NCI-H187 treated with DMSO at 0.1 percent for 48 hours (cell line): ENCODE data around the gene HES5.

Source experiments
- DNase-seq: peaks from one replicate; lab custom pipeline; 2025; lab: John Stamatoyannopoulos, UW

Gene HES5

GRCh38 chr1:2499986-2500596 lies 30.0 kb downstream of the HES5 start:
- DNase-seq: no peak

GRCh38 chr1:2499260-2499659 lies 30.8 kb downstream of the HES5 start:
- no peak for DNase-seq

- DNase-seq: no peak
Observed at GRCh38 chr1:2498648-2499047, 31.4 kb downstream of the HES5 start.

- DNase-seq: no peak
Observed at GRCh38 chr1:2497891-2498290, 32.2 kb downstream of the HES5 start.

GRCh38 chr1:2496746-2497145 lies 33.3 kb downstream of the HES5 start:
- DNase-seq: no peak

GRCh38 chr1:2496087-2496622 lies 33.9 kb downstream of the HES5 start:
- no peak for DNase-seq

- no peak for DNase-seq
Observed at GRCh38 chr1:2495546-2495945, 34.5 kb downstream of the HES5 start.

- DNase-seq: no peak
Observed at GRCh38 chr1:2495026-2495425, 35.0 kb downstream of the HES5 start.

- no peak for DNase-seq
Observed at GRCh38 chr1:2494323-2494693, 35.8 kb downstream of the HES5 start.

GRCh38 chr1:2493691-2494322 lies 36.3 kb downstream of the HES5 start:
- DNase-seq: no peak

GRCh38 chr1:2493218-2493617 lies 36.8 kb downstream of the HES5 start:
- DNase-seq: no peak

- no peak for DNase-seq
Observed at GRCh38 chr1:2492091-2492490, 38.0 kb downstream of the HES5 start.

GRCh38 chr1:2489615-2490014 lies 40.4 kb downstream of the HES5 start:
- DNase-seq: no peak

GRCh38 chr1:2488688-2489087 lies 41.4 kb downstream of the HES5 start:
- DNase-seq: no peak

GRCh38 chr1:2486558-2486957 lies 43.5 kb downstream of the HES5 start:
- no peak for DNase-seq

GRCh38 chr1:2486041-2486440 lies 44.0 kb downstream of the HES5 start:
- no peak for DNase-seq

- DNase-seq: no peak
Observed at GRCh38 chr1:2483970-2484369, 46.1 kb downstream of the HES5 start.

GRCh38 chr1:2483026-2483425 lies 47.0 kb downstream of the HES5 start:
- DNase-seq: no peak

- no peak for DNase-seq
Observed at GRCh38 chr1:2482588-2482987, 47.5 kb downstream of the HES5 start.

- DNase-seq: no peak
Observed at GRCh38 chr1:2481885-2482284, 48.2 kb downstream of the HES5 start.

GRCh38 chr1:2480986-2481364 lies 49.1 kb downstream of the HES5 start:
- no peak for DNase-seq

- DNase-seq: no peak
Observed at GRCh38 chr1:2480236-2480985, 49.7 kb downstream of the HES5 start.

GRCh38 chr1:2479618-2480017 lies 50.4 kb downstream of the HES5 start:
- no peak for DNase-seq
